Measurements from ENCODE around the gene TRO. TPM values are rescaled to one million over a fixed set of nuclear protein-coding genes. Genes with fewer than 3 reads are reported as not detected.

Gene TRO, protein sequence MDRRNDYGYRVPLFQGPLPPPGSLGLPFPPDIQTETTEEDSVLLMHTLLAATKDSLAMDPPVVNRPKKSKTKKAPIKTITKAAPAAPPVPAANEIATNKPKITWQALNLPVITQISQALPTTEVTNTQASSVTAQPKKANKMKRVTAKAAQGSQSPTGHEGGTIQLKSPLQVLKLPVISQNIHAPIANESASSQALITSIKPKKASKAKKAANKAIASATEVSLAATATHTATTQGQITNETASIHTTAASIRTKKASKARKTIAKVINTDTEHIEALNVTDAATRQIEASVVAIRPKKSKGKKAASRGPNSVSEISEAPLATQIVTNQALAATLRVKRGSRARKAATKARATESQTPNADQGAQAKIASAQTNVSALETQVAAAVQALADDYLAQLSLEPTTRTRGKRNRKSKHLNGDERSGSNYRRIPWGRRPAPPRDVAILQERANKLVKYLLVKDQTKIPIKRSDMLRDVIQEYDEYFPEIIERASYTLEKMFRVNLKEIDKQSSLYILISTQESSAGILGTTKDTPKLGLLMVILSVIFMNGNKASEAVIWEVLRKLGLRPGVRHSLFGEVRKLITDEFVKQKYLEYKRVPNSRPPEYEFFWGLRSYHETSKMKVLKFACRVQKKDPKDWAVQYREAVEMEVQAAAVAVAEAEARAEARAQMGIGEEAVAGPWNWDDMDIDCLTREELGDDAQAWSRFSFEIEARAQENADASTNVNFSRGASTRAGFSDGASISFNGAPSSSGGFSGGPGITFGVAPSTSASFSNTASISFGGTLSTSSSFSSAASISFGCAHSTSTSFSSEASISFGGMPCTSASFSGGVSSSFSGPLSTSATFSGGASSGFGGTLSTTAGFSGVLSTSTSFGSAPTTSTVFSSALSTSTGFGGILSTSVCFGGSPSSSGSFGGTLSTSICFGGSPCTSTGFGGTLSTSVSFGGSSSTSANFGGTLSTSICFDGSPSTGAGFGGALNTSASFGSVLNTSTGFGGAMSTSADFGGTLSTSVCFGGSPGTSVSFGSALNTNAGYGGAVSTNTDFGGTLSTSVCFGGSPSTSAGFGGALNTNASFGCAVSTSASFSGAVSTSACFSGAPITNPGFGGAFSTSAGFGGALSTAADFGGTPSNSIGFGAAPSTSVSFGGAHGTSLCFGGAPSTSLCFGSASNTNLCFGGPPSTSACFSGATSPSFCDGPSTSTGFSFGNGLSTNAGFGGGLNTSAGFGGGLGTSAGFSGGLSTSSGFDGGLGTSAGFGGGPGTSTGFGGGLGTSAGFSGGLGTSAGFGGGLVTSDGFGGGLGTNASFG (N-terminal part only)
- polyA plus RNA-seq (2013, experiment 1 of 2; ENCODE audit: insufficient read length) = 34.0 TPM
- 35.7 TPM for polyA plus RNA-seq (2013, experiment 2 of 2; ENCODE audit: insufficient read length)

DNA sequence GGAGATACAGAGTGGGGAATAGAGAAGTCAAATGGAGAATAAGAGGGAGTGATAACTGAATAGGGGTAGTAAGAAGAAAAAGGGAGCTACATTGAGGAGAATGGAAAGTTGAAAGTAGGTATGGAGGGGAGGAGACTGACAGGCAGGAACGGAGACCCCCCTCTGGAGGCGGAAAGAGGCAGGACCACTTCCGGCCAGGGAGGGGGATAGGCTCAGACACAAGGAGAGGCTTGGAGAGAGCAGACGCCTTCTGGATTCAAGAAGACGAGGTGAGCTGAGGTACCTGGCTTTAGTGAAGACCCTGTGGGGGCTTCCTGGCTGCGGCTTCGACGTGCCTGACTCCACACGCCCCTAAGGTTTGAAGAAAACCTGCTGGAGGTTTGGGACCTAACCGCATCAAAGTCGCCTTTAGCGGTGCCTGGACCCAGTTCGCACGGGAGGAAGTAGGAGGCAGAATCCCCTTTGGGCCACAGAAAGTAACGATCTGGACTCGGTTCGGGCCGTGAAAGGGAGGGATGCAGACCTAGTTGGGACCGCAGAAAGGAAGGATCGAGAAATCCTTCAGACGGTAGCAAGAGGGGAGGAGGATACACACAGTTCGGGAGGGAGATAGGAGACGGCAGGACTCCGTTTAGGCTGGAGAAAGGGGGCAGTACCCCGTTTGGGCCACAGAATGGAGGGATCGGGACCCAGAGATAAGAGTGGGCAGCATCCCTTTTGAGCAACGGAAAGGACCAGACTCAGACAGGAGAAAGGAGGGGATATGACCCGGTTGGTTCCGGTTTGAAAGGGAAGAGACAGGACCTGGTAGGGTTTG, at the start of gene TRO:
Gene TRO, plus strand, starts transcription at position 215 of the 817 bp plus-strand sequence. CDS start 1,423 bp downstream, outside the sequence.
- peak; percentile 34 for DNase-seq

DNA sequence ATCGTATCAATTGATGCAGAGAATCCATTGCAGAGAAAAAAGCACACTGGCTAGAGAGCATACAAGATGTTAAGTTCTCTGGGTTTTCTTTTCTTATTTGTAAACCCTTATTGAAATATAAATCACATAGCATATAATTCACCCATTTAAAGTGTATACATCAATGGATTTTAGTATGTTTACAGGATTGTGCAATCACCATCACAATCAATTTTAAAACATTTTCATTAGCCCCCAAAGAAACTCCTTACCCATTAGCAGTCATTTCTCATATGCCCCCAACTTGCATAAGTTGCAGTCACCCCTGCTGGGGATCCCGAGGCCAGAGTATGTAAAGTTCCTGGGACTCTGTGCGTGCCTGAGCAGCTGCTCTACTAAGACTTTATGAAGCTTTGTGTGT, 34.9 kb upstream of the TRO start:
- DNase-seq = no peak

DNA sequence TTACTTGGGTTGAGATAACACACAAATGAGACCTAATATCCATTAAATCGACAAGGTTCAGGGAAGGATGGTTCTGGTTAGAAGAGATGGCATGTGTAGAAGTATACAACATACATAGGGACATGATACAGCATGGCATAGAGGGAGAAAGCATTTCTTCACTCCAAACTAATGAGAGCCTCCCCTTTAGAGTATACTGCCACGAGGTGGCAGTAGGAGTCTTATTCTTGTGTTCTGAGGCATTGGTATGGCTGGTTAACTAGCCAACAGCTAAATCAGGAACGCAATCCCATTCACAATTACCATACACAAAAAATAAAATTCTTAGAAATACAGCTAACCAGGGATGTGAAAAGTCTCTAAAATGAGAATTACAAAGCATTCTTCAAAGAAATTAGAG, 29.1 kb upstream of the TRO start:
- DNase-seq = peak; percentile 29

DNA sequence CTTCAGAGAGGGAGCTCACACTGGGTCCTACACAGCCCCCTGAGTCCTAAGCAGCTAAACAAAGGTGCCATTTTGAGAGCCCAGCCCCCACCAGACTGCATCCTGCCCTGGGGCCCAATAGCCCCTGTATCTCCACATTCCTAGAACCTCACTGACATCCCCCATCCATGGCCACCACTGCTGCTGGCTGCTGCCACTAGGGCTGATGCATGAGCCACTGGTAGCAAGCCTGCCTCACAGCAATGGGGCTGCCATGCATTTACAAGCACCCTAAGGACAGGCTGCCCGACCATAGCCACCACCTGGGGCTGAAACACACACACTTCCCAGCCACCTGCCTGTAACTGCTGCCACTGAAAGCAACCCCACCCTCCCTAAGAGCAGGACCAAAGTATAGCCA, 26.5 kb upstream of the TRO start:
- DNase-seq = no peak

DNA sequence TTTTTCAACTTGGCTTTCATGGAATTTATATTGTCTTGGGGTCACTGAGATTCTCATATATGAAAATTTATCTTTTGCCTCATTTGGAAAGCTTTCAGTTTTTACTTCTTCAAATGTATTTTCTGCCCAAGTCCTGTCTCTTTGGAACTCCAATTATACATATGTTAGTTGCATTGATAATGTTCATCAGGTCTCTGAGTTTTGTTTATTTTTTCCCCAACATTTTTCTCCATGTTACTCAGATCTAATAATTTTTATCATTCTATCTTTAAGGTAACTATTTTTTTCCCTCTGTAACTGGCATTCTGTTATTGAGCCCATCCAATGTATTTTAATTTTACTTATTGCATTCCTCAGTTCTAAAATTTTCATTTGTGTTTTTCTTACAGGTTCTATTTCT, 10.7 kb upstream of the TRO start:
- no peak for DNase-seq

DNA sequence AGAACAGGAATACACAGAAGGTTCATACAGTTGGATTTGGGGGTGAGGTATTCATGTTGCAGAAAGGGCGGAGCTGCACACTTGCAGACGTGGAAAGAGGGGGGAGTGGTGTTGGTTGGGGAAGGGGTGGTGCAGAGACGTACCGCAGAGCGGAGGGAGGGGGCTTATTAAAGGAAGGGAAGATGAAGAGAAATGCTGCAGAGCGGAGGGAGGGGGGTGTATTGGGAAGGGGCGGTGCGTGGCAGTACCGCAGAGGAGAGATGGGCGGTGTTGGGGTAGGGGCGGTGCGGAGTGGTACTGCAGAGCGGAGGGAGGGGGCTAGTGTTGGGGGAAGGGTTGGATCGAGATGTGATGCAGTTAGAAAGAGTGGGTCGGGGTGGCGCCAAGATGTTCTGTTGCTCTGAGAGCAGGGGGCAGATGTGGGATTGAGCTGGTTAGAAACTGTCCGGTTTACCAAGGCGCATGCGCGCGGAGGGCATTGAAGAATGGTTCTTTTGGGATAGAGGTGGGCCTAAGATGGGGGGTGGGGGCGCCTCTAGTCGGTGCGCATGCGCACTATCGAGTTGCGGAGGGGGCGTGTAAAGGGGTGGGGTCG, 900 bp downstream of the TRO start:
- DNase-seq = peak; percentile 85

DNA sequence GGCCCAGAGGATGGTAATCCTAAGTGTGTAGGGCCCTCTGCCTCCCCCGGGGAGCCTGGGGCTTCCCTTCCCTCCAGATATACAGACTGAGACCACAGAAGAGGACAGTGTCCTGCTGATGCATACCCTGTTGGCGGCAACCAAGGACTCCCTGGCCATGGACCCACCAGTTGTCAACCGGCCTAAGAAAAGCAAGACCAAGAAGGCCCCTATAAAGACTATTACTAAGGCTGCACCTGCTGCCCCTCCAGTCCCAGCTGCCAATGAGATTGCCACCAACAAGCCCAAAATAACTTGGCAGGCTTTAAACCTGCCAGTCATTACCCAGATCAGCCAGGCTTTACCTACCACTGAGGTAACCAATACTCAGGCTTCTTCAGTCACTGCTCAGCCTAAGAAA, 1.9 kb downstream of the TRO start:
- no peak for DNase-seq

DNA sequence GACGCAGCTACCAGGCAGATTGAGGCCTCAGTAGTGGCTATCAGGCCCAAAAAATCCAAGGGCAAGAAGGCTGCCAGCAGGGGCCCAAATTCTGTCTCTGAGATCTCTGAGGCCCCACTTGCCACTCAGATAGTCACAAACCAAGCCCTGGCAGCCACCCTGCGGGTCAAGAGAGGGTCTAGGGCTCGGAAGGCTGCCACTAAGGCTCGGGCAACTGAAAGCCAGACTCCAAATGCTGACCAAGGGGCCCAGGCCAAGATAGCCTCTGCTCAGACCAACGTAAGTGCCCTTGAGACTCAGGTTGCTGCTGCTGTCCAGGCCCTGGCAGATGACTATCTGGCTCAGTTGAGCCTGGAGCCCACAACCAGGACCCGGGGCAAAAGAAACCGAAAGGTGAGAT, 2.8 kb downstream of the TRO start:
- no peak for DNase-seq

DNA sequence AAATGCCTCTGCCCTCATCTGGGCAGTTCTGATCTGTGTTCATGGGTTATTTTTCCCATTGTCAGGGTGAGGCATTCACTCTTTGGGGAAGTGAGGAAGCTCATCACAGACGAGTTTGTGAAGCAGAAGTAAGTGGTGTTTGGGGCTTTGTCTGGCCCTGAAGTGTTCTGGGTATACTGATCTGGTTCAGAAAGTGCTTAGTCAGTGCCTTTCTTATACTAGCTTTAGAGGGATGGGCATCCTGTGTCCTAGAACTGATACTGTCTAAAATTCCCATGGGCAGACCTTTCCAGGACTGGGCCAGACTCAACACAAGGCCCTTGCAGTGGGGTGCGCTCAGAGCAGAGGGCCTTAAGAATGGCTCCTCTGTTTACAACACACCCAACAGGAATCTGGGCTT, 6.4 kb downstream of the TRO start:
- no peak for DNase-seq

DNA sequence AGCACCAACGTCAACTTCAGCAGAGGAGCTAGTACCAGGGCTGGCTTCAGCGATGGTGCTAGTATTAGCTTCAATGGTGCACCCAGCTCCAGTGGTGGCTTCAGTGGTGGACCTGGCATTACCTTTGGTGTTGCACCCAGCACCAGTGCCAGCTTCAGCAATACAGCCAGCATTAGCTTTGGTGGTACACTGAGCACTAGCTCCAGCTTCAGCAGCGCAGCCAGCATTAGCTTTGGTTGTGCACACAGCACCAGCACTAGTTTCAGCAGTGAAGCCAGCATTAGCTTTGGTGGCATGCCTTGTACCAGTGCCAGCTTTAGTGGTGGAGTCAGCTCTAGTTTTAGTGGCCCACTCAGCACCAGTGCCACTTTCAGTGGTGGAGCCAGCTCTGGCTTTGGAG, 8.3 kb downstream of the TRO start:
- no peak for DNase-seq

DNA sequence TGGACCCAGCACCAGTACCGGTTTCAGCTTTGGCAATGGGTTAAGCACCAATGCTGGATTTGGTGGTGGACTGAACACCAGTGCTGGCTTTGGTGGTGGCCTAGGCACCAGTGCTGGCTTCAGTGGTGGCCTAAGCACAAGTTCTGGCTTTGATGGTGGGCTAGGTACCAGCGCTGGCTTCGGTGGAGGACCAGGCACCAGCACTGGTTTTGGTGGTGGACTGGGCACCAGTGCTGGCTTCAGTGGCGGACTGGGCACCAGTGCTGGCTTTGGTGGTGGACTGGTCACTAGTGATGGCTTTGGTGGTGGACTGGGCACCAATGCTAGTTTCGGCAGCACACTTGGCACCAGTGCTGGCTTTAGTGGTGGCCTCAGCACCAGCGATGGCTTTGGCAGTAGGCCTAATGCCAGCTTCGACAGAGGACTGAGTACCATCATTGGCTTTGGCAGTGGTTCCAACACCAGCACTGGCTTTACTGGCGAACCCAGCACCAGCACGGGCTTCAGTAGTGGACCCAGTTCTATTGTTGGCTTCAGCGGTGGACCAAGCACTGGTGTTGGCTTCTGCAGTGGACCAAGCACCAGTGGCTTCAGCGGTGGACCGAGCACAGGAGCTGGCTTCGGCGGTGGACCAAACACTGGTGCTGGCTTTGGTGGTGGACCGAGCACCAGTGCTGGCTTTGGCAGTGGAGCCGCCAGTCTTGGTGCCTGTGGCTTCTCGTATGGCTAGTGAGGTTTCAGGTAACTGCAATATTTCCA, 9.8 kb downstream of the TRO start:
- no peak for DNase-seq

DNA sequence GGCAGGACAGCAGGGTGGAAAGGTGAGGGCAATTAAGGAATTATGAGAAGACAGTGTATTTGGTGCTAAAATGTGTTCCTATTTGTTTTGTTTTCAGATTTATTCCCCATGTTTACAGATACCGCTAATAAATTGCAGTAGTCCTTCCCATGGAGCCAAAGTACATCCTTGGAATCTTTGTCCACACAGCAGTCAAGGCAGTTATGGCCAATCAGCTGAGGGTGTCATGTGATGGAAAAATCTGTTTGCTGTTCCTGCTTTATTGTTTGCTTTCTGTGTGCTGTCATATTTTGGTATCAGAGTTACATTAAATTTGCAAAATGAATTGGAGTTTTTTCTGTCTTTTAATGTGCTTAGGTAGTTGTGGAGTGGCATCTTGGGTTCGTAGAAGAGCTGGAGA, 10.5 kb downstream of the TRO start:
- no peak for DNase-seq

DNA sequence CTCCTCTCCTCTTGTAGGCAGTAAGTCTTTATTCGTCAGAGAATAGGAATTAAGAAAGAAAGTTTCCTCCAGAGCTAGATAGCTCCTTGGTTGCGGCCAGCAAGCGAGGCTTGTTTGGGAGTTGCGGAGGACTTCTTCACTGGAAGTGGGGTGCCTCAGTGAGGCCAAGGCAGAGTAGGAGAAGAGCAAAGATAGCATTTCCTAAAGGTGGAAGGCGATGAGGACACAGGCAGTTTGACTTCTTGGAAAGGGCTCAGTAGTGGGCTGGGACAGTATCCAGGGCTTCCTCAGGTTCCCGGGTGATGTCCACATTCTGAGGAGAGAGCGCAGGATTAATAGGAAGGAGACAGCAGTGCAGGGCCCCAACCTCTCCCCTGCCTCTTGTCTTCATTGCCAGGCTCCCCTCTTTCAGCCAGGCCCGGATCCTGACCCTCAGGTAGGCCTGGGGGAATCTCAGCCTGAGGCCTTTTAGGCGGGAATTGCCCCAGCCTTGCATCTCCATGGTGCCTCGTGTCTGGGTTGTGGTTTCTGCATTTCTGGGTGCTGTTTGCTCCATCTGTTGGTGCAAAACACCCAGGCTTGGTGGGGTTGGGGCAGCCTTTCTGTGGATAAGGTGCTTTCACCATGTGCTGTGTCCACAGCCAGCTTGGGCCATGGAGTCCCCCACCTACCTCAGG, 12.7 kb downstream of the TRO start:
- DNase-seq = no peak

DNA sequence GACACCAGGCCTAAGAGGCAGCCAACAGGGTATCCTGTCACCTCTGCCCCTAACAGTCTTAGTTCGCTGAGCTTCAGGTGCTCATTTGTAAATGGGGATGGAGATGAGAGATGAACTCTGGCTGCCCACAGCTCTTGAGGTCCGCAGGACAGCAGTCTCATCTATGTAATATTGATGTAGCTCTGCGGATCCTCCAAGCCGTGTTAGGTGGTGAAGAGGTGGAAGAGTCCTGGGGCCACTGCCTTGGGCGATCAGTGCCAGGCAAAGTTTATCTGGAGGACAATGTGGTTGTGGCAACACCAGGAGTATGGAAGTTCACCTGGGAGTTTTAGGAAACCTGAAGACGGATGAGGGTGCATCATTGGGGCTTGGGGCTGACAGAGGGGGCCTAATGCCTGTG, 13.4 kb downstream of the TRO start:
- no peak for DNase-seq

DNA sequence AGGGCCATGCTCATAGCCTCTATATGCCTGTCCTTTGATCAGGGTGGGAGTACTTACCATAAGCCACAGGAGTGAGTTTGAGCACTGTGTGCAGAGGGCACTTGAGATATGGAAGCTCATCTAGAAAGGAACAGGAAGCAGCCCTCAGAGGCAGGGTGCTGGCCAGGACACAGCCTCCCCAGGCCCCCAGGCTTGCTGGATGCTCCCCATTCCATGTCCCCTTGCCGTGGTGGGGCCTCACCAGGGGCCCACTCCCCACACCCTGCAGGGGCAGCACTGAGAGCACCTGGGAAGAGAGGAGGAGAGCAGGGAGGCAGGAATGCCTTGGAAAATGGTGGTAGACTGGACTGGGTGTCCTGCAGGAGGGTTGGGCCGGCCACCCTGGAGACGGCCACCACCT, 14.3 kb downstream of the TRO start:
- DNase-seq = no peak

DNA sequence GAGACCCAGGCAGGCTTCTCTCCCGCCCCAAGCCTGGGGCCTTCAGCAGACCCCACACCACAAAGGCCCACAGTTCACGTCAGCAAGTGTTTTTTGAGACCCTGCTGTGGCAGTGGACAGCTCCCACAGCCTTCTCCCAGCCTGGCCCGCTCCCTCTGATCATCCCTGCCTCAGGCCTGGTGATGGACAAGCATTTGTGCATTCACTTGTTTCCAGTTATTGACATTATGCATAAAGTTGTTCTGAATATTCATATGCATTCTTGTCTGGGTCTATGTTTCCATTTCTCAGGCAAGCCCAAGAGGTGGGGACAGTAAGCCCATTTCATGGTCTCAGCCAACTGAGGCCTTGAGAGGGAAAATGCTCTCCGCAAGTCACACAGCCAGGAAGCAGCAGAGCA, 14.7 kb downstream of the TRO start:
- DNase-seq = no peak

DNA sequence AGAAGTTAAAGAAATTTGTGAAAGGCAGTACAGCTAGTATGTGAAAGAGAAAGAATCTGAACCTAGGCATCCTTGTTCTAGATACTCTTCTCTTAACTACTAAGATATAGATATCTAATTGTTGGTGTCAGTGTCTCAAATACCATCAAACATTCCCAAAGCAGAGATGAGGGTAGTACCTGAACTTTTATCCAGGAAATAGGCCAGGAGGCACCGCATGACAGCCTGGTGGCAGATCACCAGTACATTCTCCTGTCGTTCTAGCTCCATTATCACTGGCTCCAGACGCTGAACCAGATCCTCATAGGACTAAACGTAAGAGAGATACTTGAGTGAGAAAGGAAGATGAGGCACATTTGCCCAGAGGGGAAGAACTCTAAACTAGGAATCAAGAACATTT, 16.8 kb downstream of the TRO start:
- no peak for DNase-seq

DNA sequence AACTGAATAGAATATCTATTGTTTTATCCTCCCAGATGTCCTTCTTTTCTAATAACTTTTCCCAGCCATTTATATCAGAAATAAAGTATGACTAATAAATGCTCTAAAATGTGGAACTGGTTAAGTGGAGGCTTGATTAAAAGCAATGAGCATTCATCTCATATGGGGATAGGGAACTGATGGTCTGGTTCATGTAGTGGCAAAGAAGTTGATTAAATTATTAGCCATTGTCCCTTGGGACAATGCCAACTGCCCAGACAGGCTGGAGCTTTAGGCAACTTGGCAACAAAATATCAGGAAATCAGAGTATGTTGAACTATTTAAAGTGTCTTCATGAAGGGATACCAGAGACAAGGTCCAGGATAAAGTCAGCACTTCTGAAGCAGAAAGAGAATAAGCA, 24.2 kb downstream of the TRO start:
- no peak for DNase-seq

DNA sequence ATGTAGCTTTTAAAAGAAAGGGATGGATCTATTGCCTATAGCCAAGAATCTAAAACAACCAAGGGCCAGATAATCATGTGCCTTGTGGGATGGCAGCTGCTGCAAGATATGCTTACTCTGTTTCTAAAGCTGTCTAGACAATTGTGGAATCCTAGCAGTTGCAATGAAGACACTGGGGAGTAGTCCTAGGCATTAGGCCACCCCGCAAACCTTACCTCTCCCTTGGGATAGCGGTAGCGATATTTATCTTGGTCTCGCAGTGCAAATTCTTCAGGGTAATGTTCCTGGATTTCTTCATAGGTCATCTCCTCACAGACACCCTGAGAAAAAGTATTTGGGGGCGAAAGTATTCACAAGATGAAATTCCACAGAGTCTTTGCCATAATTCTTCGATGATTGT, 24.6 kb downstream of the TRO start:
- no peak for DNase-seq

DNA sequence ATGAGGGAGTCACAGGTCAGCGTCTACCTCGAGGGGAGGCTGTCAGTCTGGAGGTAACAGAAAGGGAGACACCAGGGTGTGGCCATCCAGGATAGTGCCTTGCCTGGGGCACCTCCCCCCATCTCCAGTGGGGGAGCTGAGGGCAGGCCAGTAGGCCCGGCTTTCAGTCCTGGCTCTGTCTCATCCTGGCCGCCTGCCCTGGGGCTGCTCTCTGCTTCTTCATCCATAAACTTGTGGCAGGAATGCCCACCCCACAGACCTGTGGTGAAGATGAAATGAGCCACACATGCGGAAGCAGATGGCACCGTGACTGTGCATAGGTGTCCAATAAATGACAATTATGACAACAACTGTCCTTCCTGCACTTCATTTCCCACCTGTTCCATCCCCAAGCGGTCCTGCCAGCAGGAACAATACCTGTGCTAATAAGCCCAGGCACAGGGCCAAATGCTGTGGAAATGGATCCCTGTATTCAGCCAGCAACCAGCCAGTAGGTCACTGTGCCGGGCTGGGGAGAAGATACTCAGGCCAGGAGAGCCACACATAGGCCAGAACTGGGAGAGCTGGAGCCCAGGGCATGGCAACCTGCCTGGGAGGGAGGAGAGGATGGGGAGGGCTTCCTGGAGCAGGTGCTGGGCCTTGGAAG, 30.2 kb downstream of the TRO start:
- DNase-seq = no peak

Measured in fibroblast of skin of scalp (primary cell).